GM21360 (cell line): ENCODE results near the gene MIPOL1.
A peak's percentile ranks its signal among the peaks of the same experiment; 100 is the strongest.
"Not testable (repeated sequence)": the region's sequence is repeated elsewhere in the genome, so short reads cannot be mapped to it uniquely, and the experiment has no call there.

Source experiments
- ATAC-seq: cut with Tn5 transposase; IDR thresholded peaks from one replicate; pipeline ENCODE4 v1.9.1; 2021; ENCODE audit warnings: mild to moderate bottlenecking, moderate library complexity; ENCODE audit not compliant: unreplicated experiment

The MIPOL1 gene, protein sequence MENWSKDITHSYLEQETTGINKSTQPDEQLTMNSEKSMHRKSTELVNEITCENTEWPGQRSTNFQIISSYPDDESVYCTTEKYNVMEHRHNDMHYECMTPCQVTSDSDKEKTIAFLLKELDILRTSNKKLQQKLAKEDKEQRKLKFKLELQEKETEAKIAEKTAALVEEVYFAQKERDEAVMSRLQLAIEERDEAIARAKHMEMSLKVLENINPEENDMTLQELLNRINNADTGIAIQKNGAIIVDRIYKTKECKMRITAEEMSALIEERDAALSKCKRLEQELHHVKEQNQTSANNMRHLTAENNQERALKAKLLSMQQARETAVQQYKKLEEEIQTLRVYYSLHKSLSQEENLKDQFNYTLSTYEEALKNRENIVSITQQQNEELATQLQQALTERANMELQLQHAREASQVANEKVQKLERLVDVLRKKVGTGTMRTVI

DNA sequence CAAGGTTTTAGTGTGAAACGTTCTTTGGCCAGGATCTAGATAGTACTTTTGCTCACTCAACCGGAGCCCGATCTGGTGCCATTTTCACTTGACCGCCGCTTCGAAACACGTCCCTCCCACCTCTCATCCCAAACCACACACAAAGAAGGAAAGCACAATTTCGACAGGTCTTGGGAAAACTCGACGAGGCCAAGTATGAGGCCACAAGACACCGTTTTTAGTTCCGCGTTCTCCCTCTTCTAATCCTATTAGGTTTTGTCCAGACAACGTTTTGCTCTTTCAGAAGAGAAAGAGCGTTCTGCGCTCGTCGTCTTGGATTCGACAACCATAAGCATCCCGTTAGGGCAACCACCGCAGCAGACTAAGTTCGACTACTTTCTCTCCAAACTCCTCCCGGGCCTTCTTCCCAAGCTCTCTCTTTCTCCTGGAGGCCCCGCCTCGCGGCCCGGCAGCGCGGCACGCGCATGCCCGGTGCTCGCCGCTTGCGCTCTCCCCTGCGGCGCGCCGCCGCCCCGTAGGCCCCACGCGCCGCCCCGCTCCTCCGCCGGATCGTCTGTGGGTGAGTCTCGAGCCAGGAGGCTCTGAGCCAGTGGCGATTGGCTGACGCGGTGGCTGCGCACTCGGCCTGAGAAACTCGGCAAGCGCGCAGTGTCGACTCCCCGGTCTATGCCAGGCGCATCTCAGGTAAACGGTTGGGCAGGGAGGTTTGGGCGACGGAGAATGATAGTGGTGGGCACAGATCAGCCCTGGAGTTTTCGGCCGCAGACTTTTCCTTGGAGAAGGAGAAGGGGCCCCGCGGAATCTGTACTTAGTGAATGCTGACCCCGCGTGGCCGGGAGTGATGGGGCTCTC lies at the start of gene MIPOL1:
MIPOL1 (plus strand) TSS at position 517 of the 852 bp plus-strand sequence. CDS start 49,952 bp downstream, outside the sequence.
- ATAC-seq: peak; percentile 71

DNA sequence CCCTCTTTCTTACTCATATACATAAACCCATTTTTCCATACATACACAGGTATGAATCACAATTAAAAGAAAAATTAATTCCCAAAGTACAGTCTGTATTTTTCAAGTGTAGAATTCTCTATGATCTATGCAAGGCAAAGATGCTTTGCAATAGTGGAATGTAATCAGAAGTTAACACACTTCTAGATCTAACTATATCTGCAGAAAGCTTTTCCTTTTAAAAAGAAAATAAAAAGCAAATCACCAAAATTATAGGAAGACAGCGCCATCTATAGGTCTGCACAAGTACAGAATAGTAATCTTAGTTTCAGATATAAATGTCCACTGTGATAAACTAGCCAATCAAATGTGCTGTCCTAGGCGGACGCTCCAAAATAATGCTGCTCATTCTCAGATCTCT lies 47.3 kb upstream of the MIPOL1 start:
- peak; percentile 55 for ATAC-seq

DNA sequence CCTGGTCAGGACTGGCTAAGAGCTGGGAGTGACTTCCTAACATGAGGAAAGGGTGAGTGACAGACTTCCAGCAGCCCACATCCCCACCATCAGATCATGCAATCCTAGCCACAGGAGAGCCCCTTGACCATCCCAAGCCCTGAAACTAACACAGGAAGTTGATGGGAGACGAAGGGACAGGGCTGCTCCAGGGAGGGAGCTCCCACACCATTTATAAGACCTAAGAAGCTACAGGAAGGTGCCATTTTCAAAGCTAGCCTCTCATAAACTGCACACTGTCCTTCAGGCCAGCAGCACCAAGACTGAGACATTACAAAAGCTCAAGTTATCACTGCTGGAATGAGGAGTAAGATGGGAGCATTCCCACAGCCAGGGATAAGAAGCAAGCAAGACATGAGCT lies 44.7 kb upstream of the MIPOL1 start:
- ATAC-seq: no peak

DNA sequence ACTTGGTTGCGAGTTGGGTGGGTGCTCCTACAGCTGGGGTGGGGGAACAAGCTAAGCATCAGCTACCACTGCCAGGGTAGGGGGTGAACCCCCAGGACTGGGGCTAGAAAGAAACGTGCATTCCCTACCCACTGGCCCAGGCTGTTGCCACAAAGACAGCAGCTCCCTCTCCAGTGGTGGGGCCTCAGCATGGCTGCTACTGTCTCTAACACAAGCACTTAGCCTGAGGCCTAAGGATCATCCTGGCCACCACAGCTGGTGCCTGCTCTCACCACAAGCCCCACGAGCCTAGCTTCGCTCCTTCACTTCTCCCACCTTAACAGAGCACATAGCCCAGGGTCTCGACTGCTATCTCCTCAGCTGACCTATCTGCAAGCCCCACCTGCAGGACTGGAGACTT lies 44.3 kb upstream of the MIPOL1 start:
- ATAC-seq: no peak

DNA sequence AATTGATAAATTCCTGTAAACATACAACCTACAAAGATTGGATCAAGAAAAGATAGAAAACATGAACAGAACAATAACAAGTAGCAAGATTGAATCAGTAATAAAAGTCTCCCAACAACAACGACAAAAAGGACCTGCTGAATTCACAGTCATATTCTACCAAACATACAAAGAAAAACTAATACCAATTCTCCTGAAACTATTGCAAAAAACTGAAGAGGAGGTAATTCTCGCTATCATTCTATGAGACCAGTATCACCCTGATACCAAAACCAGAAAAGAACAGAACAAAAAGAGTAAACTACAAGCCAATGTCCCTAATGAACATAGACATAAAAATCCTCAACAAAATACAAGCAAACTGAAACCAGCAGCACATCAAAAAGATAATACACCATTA lies 39.8 kb upstream of the MIPOL1 start:
- no peak for ATAC-seq

DNA sequence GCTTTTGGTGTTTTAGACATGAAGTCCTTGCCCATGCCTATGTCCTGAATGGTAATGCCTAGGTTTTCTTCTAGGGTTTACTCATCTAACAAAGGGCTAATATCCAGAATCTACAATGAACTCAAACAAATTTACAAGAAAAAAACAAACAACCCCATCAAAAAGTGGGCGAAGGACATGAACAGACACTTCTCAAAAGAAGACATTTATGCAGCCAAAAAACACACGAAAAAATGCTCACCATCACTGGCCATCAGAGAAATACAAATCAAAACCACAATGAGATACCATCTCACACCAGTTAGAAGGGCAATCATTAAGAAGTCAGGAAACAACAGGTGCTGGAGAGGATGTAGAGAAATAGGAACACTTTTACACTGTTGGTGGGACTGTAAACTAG lies 35.4 kb upstream of the MIPOL1 start:
- ATAC-seq: not testable (repeated sequence)

DNA sequence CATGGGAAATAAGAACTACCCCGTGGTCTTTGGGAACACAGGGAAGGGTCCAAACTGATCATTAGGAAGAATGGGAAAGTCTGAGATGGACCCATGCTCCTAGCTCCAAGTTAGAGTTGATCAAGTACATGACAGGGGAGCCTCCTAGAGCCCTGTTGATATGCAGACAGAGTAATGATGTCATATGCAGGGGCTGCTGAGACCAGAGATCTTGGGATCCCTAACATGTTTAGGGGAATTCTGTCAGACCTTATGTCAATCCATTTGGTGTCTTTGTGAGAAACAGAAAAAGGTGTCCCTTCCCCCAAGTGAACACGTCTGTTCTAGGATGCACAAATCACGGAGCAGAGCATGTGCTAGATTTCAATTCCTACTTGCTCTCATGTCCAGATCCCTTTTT lies 31.9 kb upstream of the MIPOL1 start:
- ATAC-seq: no peak

DNA sequence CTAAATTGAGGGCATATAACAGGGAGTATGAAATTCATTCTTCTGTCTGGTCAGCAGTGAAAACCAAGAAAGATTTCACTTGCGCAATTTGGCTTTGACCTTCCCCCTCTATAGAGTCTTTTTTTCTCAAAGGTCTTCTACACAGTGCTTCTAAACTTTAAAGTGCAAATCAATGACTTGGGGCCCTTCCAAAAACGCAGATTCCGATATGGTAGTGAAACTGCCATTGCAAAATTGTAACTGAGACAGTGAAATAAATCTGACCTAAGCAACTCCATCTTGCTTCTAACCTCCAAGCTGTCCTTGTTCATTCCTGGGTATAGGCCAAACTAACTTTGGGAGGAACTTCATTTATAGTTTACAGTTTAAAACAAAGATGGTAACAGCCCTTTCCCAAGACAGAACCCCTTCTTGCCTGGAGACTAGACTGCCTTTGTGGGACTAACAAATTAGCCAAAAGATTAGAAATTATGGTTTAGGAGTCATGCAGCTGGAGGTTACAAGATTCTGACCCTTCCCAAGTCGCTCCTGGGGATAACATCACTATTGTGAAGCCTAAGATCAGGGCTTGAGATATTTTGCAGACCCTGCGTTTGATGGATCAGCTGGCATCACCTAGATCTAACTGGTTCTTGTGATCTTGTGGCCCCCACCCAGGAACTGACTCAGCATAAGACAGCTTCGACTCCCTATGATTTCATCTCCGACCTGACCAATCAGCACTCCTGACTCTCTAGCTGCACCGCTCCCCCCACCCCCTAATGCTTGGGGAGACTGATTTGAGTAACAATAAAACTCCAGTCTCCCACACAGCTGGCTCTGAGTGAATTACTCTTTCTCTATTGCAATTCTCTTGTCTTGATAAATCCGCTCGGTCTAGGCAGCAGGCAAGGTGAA lies 30.3 kb upstream of the MIPOL1 start:
- ATAC-seq: no peak

DNA sequence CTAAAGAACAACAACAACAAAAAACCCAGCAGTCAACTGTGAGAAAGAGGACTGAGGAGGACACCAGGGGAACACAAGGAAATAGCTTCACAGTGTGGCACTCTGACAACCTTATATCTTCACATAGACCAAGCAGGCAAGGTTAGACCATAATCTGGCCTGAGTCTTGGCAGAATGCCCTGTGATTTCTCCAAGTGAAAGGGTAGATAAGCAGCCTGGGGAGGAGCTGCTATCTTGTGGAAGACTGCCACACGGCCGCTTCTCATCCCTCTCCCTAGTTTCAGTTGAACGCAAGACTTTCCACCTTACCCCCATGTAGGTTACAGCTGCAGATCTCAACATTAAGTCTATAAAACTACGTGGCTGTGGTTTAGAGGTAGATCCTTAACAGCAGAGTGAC lies 29.0 kb upstream of the MIPOL1 start:
- ATAC-seq: no peak

DNA sequence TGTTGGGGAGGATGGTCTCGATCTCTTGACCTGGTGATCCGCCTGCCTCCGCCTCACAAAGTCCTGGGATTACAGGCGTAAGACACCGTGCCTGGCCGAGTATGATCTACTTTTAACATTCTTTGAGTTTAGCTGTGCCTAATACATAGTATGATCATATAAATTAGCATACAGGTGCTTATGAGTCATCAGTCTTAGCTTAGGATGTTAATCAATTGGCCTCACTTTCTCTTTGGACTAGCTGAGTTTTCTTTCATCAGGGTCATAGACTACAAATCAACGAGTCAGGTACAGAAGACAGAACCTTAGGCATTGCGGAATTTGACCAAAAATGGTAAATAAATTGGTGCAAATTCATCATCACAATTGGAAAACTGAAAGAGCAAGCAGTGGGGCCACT lies 27.5 kb upstream of the MIPOL1 start:
- no peak for ATAC-seq

DNA sequence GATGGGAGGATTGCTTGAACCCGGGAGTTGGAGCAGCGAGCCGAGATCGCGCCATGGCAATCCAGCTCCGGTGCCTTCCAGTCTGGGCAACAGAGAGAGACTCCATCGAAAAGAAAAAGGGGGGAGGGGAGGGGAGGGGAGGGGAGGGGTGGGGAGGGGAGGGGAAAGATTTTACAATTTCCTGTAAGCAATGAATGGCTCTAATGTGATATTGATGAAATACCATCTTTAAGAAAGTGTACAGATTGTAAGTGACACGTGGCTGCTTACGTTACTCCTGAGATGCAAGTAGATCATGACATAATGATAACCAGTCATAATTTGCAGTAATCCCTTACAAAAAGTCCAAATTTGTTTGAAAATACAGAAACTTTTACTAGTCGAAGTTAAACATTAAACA lies 26.7 kb upstream of the MIPOL1 start:
- ATAC-seq: no peak

DNA sequence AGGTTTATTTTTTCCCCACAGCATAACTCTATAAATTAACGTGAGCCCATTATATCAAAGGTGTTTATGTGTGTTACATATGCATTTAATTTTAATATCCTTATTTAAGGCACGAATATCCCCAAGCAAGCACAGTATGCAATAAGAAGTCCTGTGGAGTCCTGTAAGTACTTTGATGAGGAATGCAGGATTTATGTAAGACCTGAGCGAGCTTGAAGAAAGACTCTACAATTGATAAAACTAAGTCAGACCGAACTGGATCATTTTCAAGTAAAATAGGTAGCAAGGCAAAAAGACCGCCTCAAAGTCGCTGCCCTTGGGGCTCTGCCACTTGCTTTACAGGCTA lies 26.1 kb upstream of the MIPOL1 start:
- ATAC-seq: no peak

DNA sequence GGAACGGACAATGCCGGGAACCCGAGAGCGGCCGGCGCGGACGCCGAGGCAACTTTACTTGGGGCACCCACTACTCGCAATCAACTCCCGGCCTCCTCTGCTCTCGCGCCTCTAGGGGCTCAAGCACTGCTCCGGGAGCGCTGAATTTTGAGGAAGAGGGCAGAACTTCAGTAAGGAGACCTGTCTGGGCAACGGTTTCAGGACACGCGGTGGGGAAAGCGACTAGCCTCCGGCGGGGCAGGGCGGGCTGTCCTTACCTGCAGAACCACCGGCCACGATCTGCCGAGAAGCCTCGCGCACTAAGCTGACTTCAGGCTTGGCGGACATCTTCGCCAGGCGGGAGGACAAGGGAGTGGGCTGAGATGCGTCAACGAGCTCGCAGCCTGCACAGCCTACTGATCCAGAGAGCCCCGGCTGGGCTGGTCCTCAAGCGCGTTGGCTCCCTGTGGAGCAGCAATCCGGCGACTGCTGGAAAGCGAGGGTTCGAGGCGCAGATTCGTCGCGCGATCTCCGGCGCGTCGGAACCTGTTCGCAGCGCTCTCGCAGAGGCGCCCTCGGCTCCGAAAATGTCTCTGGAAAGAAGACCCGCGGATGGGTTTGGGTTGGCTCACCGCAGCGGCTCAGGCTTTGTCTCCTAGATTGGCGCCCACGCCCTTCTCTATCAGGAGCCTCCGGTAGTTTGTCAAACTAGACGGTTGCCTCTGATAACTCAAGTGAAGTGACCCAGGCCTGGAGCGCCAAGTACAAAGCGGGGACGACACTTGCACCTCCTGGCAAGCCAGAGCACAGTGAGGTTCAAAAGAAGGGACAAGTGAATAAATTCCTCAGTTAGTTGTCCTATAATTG lies 25.5 kb upstream of the MIPOL1 start, which contains the start of gene SLC25A21:
SLC25A21 (minus strand) TSS at position 583 of the 846 bp plus-strand sequence.
- no peak for ATAC-seq

DNA sequence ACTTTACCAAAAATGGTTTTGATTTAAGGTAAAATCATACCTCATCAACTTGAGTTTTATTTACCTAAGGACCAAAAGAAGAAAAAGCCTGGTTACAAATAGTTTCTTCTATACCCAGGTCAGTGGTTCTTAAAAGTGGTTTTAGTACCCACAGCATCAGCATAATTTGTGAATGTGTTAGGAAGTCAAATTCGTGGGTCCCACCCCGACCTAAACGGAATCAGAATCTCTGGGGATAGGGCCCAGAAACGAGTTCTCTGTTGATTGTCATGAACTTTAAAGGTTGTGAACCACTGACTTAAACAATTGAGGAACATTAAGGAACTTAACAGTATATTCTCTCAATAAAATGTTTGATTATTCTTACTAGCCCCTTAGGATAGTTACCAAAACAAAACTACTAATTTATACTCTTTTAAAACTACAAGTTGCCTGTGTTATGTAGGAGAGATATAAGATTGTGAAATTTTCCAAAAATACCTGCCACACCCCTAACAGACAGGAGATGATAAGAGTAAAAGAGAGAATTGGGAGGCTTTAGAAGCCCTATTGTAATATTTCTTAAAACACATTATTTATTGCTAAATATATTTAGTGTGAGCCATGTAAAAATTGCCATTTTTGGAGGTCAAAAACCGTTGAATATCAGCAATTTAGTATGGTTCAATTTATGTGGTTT lies 24.7 kb upstream of the MIPOL1 start:
- no peak for ATAC-seq

DNA sequence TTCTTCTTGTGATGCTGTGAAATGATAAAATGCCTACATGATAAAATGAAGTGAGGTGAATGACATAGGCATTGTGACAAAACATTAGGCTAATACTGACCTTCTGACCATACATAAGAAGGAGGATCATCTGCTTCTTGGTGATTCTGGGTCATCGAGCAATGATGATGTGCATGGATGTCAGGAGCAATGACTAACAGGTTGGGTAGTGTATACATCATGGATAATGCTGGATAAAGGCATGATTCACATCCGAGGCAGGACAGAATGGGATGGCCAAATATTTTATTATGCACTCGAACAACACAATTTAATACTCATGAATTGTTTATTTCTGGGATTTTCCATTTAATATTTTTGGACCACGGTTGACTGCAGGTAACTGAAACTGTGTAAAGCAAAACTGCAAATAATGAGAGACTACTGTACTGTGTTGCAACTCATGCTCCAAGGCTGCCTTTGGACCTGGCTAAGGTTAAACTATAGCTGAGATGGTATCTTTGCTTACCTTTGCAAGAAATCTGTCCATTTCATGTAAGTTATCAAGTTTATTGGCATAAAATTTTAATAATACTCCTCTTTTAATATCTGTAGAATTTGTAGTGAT lies 17.7 kb upstream of the MIPOL1 start:
- no peak for ATAC-seq

DNA sequence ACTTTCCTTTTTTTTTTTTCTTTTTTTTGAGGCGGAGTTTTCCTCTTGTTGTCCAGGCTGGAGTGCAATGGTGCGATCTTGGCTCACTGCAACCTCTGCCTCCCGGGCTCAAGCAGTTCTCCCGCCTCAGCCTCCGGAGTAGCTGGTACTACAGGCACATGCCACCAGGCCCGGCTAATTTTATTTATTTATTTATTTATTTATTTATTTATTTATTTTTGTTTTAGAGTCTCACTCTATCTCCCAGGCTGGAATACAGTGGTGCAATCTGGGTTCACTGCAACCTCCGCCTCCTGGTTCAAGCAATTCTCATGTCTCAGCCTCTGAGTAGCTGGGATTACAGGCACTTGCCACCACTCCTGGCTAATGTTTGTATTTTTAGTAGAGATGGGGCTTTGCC lies 16.9 kb upstream of the MIPOL1 start:
- not testable (repeated sequence) for ATAC-seq

DNA sequence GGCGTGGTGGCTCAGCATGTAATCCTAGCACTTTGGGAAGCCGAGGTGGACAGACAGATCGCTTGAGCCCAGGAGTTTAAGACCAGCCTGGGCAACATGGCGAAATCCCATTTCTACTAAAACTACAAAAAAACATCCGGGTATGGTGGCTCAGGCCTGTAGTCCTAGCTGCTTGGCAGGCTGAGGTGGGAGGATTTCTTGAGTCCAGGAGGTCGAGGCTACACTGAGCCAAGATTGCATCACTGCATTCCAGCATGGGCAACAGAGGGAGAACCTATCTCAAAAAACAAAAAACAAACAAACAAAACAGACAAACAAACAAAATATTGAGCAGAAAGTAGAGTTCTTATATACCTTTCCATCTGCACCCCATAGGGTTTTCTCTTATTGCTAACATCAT lies 16.3 kb upstream of the MIPOL1 start:
- ATAC-seq: no peak

DNA sequence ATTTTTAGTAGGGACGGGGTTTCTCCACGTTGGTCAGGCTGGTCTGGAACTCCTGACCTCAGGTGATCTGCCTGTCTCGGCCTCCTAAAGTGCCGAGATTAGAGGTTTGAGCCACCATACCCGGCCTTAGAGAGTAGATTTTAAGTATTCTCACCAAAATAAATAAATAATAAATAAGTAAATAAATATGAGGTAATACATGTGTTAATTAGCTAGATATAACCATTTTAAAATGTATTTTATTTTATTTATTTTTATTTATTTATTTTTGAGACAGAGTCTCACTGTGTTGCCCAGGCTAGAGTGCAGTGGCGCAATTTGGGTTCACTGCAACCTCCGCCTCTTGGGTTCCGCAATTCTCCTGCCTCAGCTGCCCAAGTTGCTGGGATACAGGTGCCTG lies 13.2 kb upstream of the MIPOL1 start:
- not testable (repeated sequence) for ATAC-seq

DNA sequence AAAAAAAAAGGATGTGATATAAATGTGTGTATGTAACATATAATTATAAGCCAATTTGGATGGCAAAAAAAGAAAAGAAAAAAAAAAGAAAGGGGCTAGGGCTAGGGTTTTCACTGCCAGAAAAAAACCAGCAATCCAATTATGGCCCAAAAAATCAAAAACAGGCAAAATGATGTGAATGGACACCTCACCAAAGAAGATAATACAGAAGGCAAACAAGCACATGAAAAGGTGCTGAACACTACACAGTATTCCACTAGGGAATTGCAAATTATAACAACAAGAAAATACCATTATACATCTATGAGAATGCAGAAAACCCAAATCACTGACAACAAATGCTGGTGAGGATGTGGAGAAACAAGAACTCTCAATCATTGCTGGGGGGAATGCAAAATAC lies 12.1 kb upstream of the MIPOL1 start:
- no peak for ATAC-seq
